ENCODE data around the gene RPS10.
"Not testable (repeated sequence)": the region's sequence is repeated elsewhere in the genome, so short reads cannot be mapped to it uniquely, and the experiment has no call there.

Gene RPS10

GRCh38 chr6:34391786-34392496, 33.9 kb downstream of the RPS10 start:
- peak; percentile 59 for DNase-seq

- no peak for DNase-seq
Measured at GRCh38 chr6:34391473-34391785, 34.4 kb downstream of the RPS10 start.

GRCh38 chr6:34390531-34391472, 35.1 kb downstream of the RPS10 start:
- no peak for DNase-seq

DNA sequence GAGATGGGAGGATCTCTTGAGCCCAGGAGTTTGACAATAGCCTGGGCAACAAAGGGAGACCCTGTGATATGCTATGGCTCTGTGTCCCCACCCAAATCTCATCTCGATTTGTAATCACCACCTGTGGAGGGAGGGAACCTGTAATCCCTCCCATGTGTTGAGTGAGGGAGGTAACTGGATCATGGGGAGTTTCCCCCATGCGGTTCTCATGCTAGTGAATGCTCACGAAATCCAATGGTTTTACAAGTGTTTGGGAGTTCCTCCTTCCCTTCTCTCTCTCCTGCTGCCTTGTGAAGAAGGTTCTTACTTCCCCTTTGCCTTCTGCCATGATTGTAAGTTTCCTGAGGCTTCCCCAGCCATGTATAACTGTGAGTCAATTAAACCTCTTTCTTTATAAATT, 36.8 kb downstream of the RPS10 start:
- no peak for DNase-seq

GRCh38 chr6:34388421-34388820, 37.4 kb downstream of the RPS10 start:
- DNase-seq, result no peak

- DNase-seq, result no peak
Measured at GRCh38 chr6:34386316-34387137, 39.3 kb downstream of the RPS10 start.

- DNase-seq, result no peak
Measured at GRCh38 chr6:34385793-34386195, 40.1 kb downstream of the RPS10 start.

- no peak for DNase-seq
Measured at GRCh38 chr6:34384321-34385153, 41.3 kb downstream of the RPS10 start.

DNA sequence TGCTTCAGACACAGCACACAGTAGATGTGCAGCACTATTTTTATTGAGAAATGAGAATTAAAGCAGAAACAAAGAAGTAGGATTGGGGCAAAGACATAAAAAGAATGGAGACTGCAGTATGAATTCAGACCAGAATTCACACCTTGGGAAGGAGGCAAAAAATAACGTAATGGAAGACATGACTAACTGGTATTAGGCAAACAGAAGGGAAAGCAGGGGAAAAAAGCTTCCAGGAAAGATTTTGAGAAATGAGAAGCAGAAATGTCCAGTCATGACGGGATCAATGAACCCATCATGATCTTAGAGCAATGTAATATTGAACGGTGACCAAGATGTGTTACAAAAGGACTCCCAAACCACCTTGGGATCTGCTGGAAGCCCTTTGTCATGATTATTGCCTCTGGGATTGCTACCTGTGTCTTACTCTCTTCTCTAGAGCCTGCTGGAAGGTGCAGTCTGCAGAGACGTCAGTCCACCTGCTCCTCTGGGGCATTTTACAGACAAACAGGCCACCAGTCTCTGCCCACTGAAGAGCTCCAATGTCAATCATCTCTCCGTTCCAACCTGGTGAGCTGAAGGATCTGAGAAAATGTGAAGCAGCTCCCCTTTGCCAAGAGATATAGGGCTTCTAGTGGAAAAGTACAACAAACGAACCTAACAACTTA, 42.1 kb downstream of the RPS10 start:
- no peak for DNase-seq

GRCh38 chr6:34383161-34383631, 42.7 kb downstream of the RPS10 start:
- no peak for DNase-seq

GRCh38 chr6:34381081-34381480, 44.8 kb downstream of the RPS10 start:
- no peak for DNase-seq

- no peak for DNase-seq
Measured at GRCh38 chr6:34378470-34378869, 47.4 kb downstream of the RPS10 start.

GRCh38 chr6:34377984-34378383, 47.9 kb downstream of the RPS10 start:
- no peak for DNase-seq

- not testable (repeated sequence) for DNase-seq
Measured at GRCh38 chr6:34377571-34377970, 48.3 kb downstream of the RPS10 start.

DNA sequence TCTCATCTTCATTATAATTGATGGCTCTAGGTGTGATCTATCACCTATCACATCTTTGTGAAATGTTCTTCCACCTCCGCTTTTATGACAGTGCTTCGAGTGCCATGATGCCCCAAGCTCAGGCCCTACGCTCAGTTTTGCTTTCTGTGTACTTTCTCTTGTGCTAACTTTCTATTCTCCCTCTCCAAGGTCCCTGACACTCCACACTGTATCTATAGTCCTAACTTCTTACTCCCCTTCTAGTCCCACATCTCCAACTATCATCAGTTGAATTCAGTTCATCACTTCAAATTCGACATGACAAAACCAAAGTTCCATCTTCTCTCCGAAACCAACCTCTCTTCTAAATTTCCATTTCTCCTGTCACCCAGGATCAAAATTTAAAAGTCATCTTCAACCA, 50.0 kb downstream of the RPS10 start:
- DNase-seq, result no peak

GRCh38 chr6:34374508-34374907, 51.4 kb downstream of the RPS10 start:
- no peak for DNase-seq

DNA sequence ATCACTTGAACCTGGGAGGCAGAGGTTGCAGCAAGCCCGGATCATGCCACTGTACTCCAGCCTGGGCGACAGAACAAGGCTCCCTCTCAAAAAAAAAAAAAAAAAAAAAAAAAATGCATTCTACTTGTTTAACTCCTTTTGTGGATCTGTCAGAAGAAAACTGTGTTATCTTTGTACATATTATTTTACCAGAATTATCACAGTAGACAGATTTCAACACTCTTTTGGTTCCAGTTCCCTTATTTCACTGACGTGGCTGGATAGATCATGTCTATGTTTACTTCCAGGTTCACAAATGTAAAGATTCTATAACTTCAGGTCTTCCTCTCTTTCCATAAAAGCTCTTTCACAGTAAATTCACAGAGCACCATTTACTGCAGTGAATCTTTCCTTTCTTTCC, 51.8 kb downstream of the RPS10 start:
- no peak for DNase-seq

GRCh38 chr6:34373511-34373910, 52.4 kb downstream of the RPS10 start:
- no peak for DNase-seq

DNA sequence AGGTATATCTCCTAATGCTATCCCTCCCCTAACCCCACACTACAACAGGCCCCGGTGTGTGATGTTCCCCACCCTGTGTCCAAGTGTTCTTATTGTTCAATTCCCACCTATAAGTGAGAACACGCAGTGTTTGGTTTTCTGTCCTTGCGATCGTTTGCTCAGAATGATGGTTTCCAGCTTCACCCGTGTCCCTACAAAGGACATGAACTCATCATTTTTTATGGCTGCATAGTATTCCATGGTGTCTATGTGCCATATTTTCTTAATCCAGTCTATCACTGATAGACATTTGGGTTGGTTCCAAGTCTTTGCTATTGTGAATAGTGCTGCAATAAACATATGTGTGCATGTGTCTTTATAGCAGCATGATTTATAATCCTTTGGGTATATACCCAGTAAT, 54.0 kb downstream of the RPS10 start:
- not testable (repeated sequence) for DNase-seq

DNA sequence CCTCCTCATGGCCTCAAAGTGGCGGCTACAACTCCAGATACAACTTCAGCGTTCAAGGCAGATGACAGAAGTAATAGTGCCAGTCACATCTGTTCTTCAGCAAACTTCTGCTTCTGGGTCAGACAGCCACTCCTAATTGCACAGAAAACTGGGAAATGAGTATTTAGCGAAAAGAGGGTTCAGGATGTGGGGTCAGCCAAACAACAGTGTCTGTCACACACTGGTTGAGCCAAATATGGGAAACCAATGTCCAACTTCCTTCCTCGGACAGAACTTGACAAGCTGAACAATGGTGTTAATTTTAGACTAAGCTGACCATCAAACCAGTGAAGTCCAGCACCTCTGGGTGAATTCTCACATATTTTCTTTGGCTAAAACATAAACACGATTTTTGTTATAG, 55.5 kb downstream of the RPS10 start:
- no peak for DNase-seq

DNA sequence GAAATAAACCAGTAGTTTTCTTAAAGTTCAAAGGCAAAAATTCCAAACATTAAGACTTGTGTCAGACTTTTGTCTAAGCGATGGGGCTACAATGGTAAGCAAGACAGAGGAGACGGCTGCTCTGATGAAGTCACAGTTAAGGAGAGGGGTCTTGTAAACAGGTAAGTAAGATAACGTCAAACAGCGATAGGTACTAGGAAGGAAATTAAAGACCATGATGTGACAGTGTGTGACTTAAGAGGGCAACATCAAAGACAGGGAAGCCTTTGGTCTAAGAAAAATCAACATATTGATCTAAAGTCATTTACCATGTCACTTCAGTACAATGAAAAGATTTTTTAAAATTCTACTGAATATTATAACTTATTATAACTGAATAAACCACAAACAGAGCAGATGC, 56.5 kb downstream of the RPS10 start:
- no peak for DNase-seq

Data from 8988T (cell line).